ENCODE measurements around the gene HBE1.

- no peak for TF ChIP-seq EZH2phosphoT487 (IDR thresholded peaks at IDR 0.05; ENCODE audit: insufficient read depth, low read depth)
- no peak for TF ChIP-seq EZH2 (IDR thresholded peaks at IDR 0.05; ENCODE audit: insufficient read depth, poor library complexity, severe bottlenecking)
These were observed 34.3 kb upstream of the HBE1 start for GRCh38 chr11:5304046-5304445.

Data from GM23248 (cell line).